ENCODE measurements around the gene MARCO.
"Not testable (repeated sequence)": the region's sequence is repeated elsewhere in the genome, so short reads cannot be mapped to it uniquely, and the experiment has no call there.

Gene MARCO

GRCh38 chr2:118975133-118975532 is 33.1 kb downstream of the MARCO start:
- no peak for DNase-seq

GRCh38 chr2:118978064-118978463 is 36.1 kb downstream of the MARCO start:
- DNase-seq, result no peak

GRCh38 chr2:118979152-118979861 is 37.3 kb downstream of the MARCO start:
- no peak for DNase-seq

GRCh38 chr2:118980022-118980421 is 38.0 kb downstream of the MARCO start:
- no peak for DNase-seq

GRCh38 chr2:118980573-118980972 is 38.6 kb downstream of the MARCO start:
- DNase-seq, result no peak

GRCh38 chr2:118981632-118982031 is 39.6 kb downstream of the MARCO start:
- no peak for DNase-seq

- DNase-seq, result no peak
Observed at GRCh38 chr2:118982039-118982438, 40.0 kb downstream of the MARCO start.

GRCh38 chr2:118983133-118983532 is 41.1 kb downstream of the MARCO start:
- no peak for DNase-seq

- no peak for DNase-seq
Observed at GRCh38 chr2:118983915-118984314, 41.9 kb downstream of the MARCO start.

- no peak for DNase-seq
Observed at GRCh38 chr2:118986738-118987137, 44.7 kb downstream of the MARCO start.

- DNase-seq, result no peak
Observed at GRCh38 chr2:118987886-118988285, 45.9 kb downstream of the MARCO start.

GRCh38 chr2:118988706-118989105 is 46.7 kb downstream of the MARCO start:
- DNase-seq, result no peak

- no peak for DNase-seq
Observed at GRCh38 chr2:118989481-118989880, 47.5 kb downstream of the MARCO start.

GRCh38 chr2:118990757-118991545 is 49.0 kb downstream of the MARCO start:
- no peak for DNase-seq

GRCh38 chr2:118991554-118991953 is 49.6 kb downstream of the MARCO start:
- no peak for DNase-seq

GRCh38 chr2:118992740-118993391 is 50.9 kb downstream of the MARCO start:
- DNase-seq, result no peak

GRCh38 chr2:118993392-118993752 is 51.4 kb downstream of the MARCO start:
- DNase-seq, result no peak

- no peak for DNase-seq
Observed at GRCh38 chr2:118994172-118994700, 52.2 kb downstream of the MARCO start.

- no peak for DNase-seq
Observed at GRCh38 chr2:118994778-118995177, 52.8 kb downstream of the MARCO start.

- DNase-seq, result not testable (repeated sequence)
Observed at GRCh38 chr2:119003856-119004255, 61.9 kb downstream of the MARCO start.

GRCh38 chr2:119004602-119005001 is 62.6 kb downstream of the MARCO start:
- DNase-seq, result peak; percentile 34

GRCh38 chr2:119005051-119005450 is 63.1 kb downstream of the MARCO start:
- no peak for DNase-seq

GRCh38 chr2:119005555-119005954 is 63.6 kb downstream of the MARCO start:
- DNase-seq, result no peak

GRCh38 chr2:119006441-119006840 is 64.4 kb downstream of the MARCO start:
- no peak for DNase-seq
